Bronchial epithelial cell (primary cell): ENCODE results near the gene P2RY2. TPM values are rescaled to one million over a fixed set of nuclear protein-coding genes. Genes with fewer than 3 reads are reported as not detected.

Experiments
- DNase-seq: peaks from one replicate; pipeline ENCODE4 v3.0.0-alpha.2; 2010; ENCODE audit warnings: low read depth
- FAIRE-seq: peaks from 2 replicates; lab custom pipeline; 2011; peaks lifted over from hg19 to GRCh38; lab: Jason Lieb, UNC
- H3K27me3 ChIP-seq: 2 replicates; pipeline ENCODE4 v1.5.1; 2011; ENCODE audit warnings: low read length; ENCODE audit not compliant: control insufficient read depth, insufficient read depth
- H3K36me3 ChIP-seq: 2 replicates; pipeline ENCODE4 v1.5.1; 2011; ENCODE audit warnings: low read length; ENCODE audit not compliant: control insufficient read depth, insufficient read depth
- H3K4me3 ChIP-seq: 2 replicates; pipeline ENCODE4 v1.5.1; 2011; ENCODE audit warnings: mild to moderate bottlenecking, low read depth, low read length, control low read depth
- total RNA-seq: library from RNA; depleted of rRNA; stranded (reverse); fragments of >200 nt; gene quantifications from 2 replicates; pipeline ENCODE4 v1.2.1, GENCODE V29; 2014
- TF ChIP-seq, protein P1 (sequence below): IDR thresholded peaks from 2 replicates; pipeline ENCODE4 v1.5.1; 2011; ENCODE audit warnings: mild to moderate bottlenecking, moderate library complexity, low read length, control low read depth, inconsistent platforms; ENCODE audit not compliant: insufficient read depth, severe bottlenecking

The P2RY2 gene
- total RNA-seq, 1 donor from 2014 or later: 9.0 TPM

DNA sequence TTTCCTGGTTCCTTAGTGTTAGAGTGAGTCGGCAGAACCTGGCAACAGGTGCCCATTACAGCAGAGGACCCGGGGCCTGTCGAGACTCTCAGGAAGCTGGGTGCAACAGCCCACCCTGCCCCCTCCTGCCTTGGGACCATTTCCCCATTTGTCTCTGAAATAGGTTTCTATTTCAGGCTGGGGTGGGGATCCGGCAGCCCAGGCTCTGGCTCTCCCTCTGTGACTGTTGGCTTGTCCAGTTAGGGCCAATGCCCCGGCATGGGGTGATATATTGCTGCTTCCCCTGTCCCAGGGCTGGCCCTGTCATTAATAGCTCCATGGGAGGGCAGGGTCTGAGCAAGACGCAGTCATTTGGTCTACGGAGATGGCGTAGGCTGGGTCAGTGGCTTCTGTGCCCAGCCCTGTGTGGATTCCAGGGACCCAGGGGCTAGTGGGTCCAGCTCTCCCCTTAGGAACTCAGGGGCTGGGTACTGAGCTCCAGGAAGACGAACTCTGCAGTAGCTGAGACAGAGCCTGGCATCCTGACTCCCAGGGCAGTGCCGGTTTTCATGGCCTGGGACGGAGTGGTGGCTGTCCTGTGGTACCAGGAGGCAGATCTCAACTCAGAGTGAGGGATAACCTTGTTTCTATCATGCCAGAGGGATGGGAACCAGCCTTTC lies 56.8 kb downstream of the P2RY2 start:
- no peak for FAIRE-seq
- TF ChIP-seq, protein P1, sequence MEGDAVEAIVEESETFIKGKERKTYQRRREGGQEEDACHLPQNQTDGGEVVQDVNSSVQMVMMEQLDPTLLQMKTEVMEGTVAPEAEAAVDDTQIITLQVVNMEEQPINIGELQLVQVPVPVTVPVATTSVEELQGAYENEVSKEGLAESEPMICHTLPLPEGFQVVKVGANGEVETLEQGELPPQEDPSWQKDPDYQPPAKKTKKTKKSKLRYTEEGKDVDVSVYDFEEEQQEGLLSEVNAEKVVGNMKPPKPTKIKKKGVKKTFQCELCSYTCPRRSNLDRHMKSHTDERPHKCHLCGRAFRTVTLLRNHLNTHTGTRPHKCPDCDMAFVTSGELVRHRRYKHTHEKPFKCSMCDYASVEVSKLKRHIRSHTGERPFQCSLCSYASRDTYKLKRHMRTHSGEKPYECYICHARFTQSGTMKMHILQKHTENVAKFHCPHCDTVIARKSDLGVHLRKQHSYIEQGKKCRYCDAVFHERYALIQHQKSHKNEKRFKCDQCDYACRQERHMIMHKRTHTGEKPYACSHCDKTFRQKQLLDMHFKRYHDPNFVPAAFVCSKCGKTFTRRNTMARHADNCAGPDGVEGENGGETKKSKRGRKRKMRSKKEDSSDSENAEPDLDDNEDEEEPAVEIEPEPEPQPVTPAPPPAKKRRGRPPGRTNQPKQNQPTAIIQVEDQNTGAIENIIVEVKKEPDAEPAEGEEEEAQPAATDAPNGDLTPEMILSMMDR: no peak
- no peaks in the 10 kb centered on the region for H3K27me3 ChIP-seq
- H3K4me3 ChIP-seq: no peak overlapping the region
- H3K36me3 ChIP-seq: no peaks in the 10 kb centered on the region
- DNase-seq: no peak

DNA sequence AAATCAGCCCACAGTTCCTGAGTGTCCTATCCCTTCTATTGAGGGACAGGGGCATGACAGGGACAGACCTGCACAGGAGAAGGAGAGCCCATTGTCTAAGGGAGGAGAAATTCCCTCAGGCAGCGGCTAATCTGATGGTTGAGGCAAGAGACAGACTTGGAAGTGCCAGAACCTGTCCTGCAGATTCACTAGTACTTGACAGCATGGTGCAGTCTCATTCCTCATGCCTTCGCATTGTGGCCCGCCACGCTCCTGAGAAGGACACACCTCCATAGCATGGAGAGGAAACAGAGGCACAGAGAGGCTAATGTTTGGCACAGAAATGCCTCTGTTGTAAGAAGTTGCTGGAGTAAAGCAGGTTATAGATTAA lies 57.3 kb downstream of the P2RY2 start:
- TF ChIP-seq, protein P1: no peak
- no peak for DNase-seq
- H3K36me3 ChIP-seq: no peaks in the 10 kb centered on the region
- FAIRE-seq: peak; percentile 40
- no peaks in the 10 kb centered on the region for H3K27me3 ChIP-seq
- no peak overlapping the region for H3K4me3 ChIP-seq

DNA sequence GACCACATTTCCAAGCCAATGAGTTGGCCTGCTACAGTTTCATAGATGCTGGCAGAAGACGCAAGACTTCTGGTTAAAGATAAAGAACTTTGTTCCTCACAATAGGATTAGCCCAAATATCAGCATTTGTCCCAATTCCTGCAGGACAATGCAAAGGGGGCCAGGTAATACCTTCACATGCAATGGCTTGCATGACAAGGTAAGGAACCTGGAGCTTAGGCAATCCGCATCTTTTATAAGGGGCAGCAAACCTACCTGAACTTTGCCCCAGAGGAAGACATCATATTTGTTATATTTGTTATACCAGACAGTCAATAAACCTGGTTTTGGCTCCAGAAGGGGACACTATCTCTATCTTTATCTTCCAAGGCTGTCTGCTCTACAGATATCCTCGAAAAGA lies 59.4 kb downstream of the P2RY2 start:
- H3K36me3 ChIP-seq: no peaks in the 10 kb centered on the region

DNA sequence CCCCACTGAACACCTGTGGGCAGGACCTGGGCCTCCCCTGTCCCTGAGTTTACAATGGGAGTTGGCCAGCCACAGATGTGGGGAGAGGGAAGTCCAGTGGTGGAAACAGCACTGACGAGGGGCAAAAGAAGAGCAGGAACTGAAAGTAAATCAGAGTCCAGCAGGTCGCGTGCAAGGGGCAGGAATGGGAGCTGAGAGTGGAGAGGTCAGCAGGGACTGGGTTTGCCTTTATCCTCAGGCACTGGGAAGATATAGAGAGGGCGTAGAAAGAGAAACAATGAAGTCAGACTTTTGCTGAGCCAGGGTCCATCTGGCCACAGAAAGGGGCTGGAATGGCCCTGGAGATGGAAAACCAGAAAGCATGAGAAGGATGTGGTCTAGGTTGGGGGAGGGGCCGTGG lies 62.5 kb downstream of the P2RY2 start:
- TF ChIP-seq, protein P1: no peak

More for the DNA sequence above, 59.4 kb downstream of the P2RY2 start:
- Histone ChIP-seq H3K27me3 (no peaks in the 10 kb centered on the region), H3K4me3 (no peak overlapping the region)
- no peak for FAIRE-seq
- TF ChIP-seq, protein P1: no peak
- DNase-seq: no peak

DNA sequence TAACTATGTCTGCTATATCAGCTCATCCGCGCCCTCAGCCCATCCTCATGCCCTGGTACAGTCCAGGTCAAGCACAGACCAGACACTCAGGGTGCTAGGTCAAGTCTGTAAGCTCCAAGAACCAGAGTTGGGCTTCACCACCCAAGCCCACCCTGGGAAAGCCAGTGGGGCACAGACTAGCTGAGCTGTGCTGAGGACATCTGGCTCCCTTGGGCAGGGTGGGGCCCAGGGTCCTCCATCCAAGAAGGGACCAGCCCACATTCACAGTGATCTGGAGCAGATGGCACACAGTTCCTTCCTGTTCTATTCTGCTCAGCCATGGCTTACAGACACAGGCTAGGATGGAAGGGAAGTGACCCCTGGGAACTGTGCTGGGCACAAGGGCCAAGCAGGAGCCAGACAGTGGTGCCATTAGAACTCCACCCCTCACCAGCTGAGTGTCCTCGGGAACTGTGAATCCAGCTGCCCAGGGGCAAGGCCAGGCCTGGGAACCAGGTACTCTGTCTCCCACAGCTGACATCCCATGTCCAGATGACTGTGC lies 63.2 kb downstream of the P2RY2 start:
- FAIRE-seq (peak; percentile 43), DNase-seq (no peak)
- H3K4me3 ChIP-seq: no peak overlapping the region
- H3K27me3 ChIP-seq: no peaks in the 10 kb centered on the region
- TF ChIP-seq, protein P1: no peak
- H3K36me3 ChIP-seq: no peaks in the 10 kb centered on the region

More for the DNA sequence above, 62.5 kb downstream of the P2RY2 start:
- Histone ChIP-seq H3K27me3 (no peaks in the 10 kb centered on the region), H3K36me3 (no peaks in the 10 kb centered on the region), H3K4me3 (no peak overlapping the region)
- FAIRE-seq (no peak), DNase-seq (no peak)
